IPS DF 4.7 (cell line): Measurements from ENCODE around the gene BST2.
"Not testable (repeated sequence)": the region's sequence is repeated elsewhere in the genome, so short reads cannot be mapped to it uniquely, and the experiment has no call there.

Experiments
- DNase-seq: peaks from one replicate; pipeline ENCODE4 v3.0.0-alpha.2; 2013; ENCODE audit warnings: low spot score; ENCODE audit errors: extremely low read depth

The BST2 gene

GRCh38 chr19:17389957-17390664 is 15.3 kb downstream of the BST2 start:
- no peak for DNase-seq

- DNase-seq: no peak
Observed at GRCh38 chr19:17389288-17389687, 16.1 kb downstream of the BST2 start.

GRCh38 chr19:17385878-17386611 is 19.4 kb downstream of the BST2 start:
- DNase-seq: no peak

GRCh38 chr19:17380426-17381138 is 24.8 kb downstream of the BST2 start:
- no peak for DNase-seq

- no peak for DNase-seq
Observed at GRCh38 chr19:17379221-17379631, 26.2 kb downstream of the BST2 start.

- no peak for DNase-seq
Observed at GRCh38 chr19:17378271-17378670, 27.2 kb downstream of the BST2 start.

- no peak for DNase-seq
Observed at GRCh38 chr19:17376935-17377600, 28.4 kb downstream of the BST2 start, which contains the start of gene PLVAP. TSS of gene PLVAP (minus strand) at chr19:17377342. CDS start at chr19:17377288, 54 bp downstream.

GRCh38 chr19:17370026-17370587 is 35.3 kb downstream of the BST2 start:
- DNase-seq: no peak

GRCh38 chr19:17365361-17365760 is 40.1 kb downstream of the BST2 start:
- no peak for DNase-seq

- not testable (repeated sequence) for DNase-seq
Observed at GRCh38 chr19:17363852-17364605, 41.4 kb downstream of the BST2 start.

GRCh38 chr19:17359905-17360800 is 45.3 kb downstream of the BST2 start:
- DNase-seq: no peak

GRCh38 chr19:17358395-17358794 is 47.0 kb downstream of the BST2 start:
- no peak for DNase-seq

GRCh38 chr19:17357724-17358123 is 47.7 kb downstream of the BST2 start:
- no peak for DNase-seq

GRCh38 chr19:17357078-17357666 is 48.3 kb downstream of the BST2 start:
- DNase-seq: no peak

GRCh38 chr19:17353386-17353785 is 52.0 kb downstream of the BST2 start:
- DNase-seq: no peak
